GM19351 (cell line): ENCODE measurements around the gene GIMAP5.

ENCODE experiments used
- ATAC-seq: cut with Tn5 transposase; IDR thresholded peaks from one replicate; pipeline ENCODE4 v1.9.1; 2021; ENCODE audit warnings: mild to moderate bottlenecking, moderate library complexity; ENCODE audit not compliant: unreplicated experiment

Gene GIMAP5

DNA sequence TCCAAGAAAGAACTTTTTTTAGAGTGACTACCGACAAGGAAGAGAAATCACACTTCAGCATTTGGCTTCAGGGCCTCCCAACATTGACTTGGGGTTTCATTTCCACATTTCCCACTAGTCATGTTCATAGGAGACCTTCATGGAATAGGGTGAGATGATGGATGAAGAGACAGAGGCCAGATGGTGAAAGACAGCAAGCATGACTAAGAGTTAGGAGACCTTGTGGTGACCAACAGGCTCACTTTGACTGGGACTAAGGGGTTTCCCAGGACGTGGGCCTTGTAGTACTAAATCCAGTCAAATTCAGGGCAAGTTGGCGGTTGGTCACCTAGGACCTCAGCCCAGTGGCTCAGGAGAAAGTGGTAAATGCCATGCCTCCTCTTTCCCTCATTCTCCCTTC is 3.0 kb upstream of the GIMAP5 start:
- no peak for ATAC-seq

DNA sequence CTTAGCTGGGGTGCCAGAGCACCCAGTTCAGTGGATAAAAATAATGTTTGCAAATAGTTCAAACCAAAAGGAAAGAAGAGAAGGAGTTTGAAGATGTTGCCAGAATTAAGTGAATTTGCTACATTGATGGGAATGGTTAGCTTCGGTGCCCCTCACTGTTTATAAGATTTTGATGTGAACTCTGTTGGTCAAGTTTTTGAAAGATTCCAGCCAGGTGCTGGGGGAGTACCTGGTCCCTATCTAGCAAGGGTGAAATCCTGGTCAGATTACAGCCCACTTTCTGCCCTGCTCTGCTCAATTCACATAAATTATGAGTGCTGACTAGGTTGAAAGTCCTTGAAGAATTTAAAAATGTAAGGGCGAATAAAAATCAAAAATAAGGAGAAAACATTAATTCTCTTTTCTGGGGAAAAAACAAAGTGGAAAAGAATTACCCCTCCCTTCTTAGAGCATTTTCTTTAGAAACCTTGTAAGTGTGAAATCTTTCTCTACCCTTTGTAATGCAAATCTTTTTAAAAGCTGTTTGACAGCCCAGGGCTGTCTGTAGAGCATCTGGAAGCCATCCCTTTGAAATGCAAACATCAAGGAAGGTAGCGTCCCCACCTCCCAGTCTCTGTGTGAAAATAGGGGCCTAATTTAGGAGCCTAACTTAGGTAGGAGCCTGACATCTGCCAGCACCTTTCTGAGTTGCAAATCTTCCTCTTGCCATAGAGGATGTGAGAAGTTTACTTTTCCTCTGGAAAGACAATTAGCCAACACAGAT is 1.4 kb upstream of the GIMAP5 start:
- ATAC-seq = no peak

DNA sequence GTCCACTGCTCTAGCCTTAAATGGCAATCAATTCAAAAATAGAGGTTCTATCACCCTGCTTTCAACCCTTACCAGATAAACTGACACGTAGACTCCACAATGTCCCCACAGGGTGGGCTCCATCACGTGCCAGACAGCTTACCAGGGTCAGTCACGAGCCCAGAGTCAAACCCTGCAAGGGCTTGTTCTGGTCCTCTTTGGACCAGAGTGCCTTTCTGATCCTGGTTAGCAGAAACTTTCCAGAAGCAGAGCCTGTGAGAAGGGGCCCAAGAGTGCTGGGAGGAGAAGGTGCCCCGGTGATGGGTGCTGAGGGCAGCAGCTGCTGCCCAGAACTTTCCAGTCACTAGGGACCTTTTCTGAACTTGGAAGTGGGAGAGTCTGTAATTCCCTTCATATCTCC is 354 bp upstream of the GIMAP5 start:
- peak; percentile 3 for ATAC-seq

DNA sequence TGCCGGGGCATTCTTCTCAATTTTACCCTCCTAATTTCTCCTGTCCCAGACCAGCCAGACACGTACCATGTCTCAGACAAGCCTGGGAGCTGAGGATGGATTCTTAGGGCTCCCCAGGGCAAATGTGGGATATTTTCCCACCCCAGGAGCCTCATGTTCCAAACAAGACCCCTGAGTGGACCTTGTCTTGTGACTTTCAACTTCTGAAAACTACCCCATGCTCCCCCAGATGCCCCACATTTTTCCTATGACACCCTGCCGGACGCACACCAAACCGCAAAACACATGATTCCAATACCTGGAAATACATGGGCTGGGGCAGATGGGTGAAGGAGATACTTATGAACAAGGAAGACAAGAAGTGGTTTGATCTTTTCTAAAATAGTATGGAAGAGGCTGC is 874 bp downstream of the GIMAP5 start:
- no peak for ATAC-seq

DNA sequence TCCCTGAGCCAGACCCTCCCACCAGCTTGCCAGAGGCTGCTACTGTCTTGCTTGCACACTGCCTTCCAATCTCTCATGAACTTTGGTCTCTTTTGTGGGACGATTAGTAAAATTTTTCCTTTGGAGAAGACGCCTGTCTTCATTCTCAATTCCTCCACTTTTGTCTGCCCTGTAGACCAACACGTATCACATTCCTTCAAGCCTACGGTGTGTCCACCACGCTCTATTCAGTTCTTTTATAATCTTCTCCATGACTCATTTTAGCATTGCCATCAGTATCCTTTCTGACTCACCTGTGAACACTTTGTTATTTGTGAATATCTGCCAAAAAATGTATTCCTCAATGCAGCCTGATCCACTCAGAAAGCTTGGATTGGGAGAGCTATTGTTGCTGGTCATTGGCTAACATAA is 1.4 kb downstream of the GIMAP5 start:
- ATAC-seq = no peak

DNA sequence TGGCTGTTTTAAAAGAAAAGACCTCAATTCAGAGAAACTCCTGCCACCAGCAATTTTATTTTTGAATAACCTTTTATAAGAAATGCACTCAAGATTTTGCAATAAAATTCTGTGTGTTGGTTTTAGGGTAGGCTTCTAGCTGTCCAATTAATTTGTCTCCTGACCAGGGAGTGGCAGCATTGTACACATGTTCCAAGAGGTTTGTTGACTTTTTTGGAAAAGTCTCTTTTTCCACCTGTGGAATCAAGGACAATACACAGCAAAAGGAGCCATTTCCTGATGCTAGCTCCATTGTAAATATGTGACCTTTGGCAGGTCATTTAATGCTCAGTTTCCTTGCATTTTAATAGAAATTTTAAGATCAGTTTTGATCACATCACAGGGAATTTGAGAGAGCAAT is 1.8 kb downstream of the GIMAP5 start:
- ATAC-seq = no peak

DNA sequence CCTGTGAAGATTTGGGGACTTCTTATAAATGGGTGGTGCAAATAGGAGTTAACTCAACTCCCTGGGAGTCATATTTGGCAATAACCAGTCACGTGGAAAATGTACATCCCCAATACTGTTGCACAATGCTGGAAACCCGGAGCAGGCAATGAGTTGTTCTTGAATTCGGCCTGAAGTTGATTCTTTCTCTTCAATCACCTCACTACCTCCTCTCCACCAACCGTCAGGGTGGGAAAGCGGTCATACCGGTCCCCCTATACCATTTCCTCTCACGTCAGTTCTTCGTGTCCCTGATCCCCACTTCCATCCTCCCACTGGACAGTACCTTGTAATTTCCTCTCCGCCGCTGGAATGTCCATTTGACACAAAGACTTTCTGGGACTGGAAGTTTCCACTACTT is 2.8 kb downstream of the GIMAP5 start:
- no peak for ATAC-seq

DNA sequence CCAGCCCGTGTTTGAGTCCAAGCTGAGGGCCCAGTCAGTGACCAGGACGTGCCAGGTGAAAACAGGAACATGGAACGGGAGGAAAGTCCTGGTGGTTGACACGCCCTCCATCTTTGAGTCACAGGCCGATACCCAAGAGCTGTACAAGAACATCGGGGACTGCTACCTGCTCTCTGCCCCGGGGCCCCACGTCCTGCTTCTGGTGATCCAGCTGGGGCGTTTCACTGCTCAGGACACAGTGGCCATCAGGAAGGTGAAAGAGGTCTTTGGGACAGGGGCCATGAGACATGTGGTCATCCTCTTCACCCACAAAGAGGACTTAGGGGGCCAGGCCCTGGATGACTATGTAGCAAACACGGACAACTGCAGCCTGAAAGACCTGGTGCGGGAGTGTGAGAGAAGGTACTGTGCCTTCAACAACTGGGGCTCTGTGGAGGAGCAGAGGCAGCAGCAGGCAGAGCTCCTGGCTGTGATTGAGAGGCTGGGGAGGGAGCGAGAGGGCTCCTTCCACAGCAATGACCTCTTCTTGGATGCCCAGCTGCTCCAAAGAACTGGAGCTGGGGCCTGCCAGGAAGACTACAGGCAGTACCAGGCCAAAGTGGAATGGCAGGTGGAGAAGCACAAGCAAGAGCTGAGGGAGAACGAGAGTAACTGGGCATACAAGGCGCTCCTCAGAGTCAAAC is 5.2 kb downstream of the GIMAP5 start:
- no peak for ATAC-seq

DNA sequence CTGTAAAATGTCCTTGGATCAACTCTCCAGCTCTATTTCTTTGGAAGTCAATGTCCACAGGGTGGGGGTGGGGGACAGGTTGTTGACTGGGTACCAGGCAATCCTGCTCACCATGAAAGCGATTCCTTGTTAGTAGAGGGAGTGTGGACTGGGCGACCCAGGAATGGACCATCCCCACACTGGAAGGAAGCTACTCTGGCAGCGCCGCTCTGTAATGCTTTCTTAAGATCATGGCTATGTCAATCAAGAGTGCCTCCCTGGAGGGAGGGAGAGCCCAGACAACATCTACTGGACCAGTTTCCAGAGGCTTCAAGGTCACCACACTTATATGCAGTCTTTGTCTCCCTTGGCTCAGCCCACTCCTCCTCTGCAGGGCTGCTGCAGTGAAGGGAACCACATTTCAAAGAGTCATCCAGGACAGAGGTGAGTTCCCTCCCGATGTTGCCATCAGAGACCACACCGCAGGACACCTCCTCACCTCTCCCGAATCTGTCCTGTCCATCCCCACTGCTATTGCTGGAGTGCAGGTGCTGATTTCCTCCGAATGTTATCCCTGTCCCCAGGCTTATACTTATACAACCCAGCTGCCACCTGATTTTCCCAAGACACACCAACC is 6.9 kb downstream of the GIMAP5 start:
- no peak for ATAC-seq

DNA sequence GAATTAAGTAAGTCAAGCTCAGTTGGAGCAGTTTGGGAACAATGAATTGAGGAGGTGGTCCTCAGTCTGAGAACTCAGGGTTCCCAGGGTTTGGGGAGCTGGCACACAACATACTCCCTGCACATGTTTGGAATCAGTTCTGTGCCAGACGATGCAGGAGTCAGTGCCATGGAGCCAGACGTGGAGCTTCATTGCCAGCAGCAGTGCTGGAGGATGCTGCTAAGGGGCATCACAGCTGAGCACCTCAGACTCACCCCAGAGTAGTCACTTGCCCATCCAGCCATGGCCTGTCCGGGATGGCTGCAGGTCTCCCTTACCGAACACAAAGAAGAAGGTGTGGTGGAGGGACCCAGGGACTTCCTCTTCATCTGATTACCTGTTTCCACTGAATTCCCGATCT is 7.9 kb downstream of the GIMAP5 start:
- no peak for ATAC-seq

DNA sequence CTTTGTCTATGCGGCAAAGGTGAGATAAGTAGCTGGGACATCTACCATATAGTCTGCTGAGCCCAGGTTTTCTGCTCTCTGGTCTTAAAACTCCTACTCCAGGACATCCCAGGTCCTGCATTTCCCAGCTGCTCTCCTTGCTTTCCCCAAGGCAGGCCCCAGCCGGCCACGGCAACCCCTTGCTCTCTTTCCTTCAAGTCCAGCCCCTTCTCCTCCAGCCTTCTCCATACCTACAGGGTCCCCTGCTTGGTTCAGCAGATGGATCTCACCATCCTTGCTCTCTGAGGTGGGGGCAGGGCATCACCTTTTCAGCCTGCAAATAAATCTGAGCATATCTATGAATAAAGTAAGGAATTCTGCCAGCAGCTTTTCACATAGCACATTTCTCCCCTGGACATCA is 8.7 kb downstream of the GIMAP5 start:
- ATAC-seq = no peak

DNA sequence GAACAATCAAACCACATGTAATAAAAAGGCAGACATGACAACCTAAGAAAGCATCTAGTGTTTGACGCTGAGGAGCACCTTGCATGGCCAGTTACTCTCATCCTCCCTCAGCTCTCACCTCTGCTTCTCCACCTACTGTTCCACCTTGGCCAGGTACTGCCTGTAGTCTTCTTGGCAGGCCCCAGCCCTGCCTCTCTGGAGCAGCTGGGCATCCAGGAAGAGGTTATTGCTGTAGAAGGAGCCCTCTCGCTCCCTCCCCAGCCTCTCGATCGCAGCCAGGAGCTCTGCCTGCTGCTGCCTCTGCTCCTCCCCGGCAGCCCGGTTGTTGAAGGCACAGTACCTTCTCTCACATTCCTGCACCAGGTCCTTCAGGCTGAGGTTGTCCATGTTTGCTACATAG is 9.7 kb downstream of the GIMAP5 start:
- ATAC-seq = no peak

DNA sequence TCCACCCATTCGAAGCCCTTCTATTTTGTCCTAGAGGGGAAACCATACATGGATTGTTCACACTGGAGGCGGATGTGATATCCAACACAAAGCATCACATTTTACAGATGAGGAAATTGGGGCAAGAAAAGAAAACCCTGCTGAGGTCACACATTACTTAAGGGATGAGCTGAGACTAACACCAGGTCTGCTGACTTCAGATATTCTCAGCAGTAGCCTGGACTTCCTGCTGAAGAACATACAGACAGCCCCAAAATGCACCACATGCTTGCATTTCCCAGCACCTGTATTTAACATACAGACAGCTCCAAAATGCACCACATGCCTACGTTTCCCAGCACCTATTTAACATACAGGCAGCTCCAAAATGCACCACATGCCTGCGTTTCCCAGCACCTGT is 11.2 kb downstream of the GIMAP5 start:
- ATAC-seq = no peak

DNA sequence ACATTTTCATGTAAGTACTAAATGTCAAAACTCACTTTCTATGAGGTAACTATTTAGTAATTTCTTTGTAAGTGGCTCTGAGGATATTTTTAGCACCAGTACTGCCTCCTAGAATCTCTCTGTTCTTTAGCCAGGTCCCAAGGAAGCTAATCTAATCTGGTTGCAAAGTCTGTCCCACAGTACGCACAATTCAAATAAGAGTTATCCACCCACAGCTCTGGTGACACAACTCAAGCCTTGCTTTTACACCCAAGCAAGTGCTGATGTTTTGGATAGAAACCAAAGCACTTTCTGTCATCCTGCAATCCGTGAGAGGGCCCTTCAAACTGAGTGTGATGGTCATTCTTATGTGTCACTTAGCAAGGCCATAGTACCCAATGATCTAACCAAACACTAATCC is 14.5 kb downstream of the GIMAP5 start:
- ATAC-seq = no peak

DNA sequence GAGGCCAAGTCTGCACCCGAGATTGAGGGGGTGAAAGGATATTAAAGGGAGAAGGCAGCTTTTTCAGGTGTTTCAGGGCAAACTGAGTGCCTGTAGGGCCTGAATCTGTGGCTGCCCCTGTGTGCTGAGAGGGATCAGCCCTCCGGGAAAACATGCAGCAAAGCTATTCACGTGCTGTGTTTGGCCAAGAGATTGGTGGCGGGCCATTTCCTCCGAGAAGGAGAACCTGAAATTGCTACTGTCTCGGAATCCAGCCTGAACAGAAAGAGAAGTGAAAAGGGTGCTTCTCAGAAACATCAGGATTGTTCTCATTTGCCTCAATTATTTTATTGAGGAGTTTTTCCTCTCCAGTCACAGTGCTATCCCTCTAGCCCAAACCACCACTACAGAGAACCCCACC is 16.0 kb downstream of the GIMAP5 start:
- ATAC-seq = no peak

DNA sequence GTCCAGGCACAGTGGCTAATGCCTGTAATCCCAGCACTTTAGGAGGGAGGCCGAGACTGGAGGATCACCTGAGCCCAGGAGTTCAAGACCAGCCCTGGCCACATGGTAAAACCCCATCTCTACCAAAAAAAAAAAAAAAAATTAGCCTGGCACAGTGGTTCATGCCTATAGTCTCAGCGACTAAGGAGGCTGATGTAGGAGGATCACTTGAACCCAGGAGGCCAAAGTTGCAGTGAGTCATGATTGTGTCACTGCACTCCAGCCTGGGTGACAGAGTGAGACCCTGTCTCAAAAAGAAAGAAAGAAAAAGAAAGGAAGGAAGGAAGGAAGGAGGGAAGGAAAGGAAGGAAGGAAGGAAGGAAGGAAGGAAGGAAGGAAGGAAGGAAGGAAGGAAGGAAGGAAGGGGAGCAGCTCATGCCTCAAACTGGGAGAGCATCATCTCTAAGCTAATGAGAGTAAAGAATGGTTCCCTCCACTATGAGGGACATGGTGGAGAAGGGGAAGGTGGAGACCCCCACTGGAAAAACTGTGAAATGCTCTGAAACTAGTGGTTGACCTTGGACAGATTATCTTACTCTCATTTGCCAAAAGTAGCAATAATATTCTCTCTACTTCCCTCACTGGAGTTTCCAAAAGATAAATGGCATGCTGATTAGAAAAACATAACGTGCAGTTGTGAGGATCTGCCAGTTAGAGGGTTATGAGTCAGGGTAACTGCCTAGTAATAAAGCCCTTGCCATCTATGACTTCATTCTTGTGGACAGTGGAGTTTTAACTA is 16.8 kb downstream of the GIMAP5 start:
- ATAC-seq = no peak

DNA sequence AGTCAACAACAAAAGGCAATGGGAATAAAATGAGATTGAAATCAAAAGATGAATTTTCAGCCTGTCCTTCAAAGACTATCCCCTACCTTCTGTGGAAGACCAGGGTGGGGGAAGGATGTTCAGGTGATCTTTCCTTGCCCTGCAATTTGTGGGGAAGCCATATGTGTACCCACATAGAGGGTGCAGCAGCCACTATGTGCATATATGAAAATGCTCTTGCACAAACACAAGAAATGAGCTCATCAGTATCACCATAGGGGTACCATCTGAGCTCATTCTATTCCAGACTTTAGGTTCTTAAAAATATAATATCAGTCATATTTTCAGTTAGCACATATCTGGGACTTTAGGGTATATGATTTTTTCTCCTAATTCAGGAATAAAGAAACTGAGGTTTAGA is 17.7 kb downstream of the GIMAP5 start:
- ATAC-seq = no peak

DNA sequence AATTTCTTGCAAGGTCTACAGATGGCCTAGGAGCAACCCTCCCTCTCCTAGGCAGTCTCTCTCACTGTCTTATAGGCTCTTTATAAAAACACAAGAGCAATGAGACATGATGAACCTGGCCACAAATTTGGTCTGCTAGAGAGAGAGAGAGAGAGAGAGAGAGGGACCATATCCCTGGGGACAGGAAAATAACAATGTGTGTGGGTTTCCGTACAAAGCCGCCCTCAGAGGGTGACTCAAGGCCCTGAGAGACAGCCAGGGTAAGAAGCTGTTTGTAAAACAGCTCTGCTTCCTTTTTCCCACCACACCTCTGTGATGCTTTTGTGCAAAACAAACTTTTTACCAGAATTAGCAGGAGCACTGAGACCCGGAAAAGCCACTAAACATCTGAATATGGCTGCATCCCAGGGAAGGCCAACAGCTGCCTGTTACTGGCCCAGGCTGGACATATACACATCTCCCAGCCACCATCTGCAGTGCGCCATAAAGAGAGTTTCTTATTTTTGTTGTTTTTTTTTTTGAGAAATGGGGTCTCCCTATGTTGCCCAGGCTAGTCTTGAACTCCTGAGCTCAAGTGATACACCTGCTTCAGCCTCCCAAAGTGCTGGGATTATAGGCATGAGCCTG is 18.4 kb downstream of the GIMAP5 start:
- ATAC-seq = no peak

DNA sequence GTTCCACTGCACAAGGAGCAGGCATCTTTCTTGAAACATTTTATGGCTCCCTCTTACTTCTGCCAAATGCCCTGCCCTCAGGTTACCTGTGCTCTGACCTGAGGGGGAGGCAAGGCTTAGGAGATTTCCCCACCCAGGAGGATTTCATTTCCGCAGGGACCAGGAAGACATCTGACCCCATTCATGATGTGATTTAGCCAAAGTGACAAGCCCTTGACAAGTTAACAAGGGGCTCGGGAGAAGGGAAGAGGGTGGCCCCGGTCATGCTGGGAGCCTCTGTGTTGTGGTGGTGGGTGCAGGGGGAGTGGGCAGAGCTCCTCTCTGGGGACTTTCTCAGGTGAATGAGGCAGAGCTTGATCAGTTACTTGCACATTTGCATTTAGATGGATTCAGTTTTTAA is 18.9 kb downstream of the GIMAP5 start:
- no peak for ATAC-seq

DNA sequence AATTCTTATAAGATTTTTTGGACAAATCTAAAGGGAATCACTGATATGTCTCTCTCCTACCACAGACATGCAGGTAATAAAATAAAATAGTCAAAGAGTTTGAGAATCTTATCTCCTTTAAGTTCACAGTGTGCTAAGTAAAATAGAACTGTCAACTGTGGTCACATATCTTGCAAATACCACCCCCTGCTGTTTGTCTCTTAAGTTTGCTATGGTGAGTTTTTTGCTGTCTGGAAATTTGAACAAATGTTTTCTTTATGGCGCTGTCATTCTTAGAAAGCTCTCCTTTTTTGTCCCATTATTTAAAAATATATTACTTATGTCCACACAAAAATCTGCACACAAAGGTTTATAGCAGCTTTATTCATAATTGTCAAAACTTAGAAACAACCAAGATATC is 19.6 kb downstream of the GIMAP5 start:
- no peak for ATAC-seq

DNA sequence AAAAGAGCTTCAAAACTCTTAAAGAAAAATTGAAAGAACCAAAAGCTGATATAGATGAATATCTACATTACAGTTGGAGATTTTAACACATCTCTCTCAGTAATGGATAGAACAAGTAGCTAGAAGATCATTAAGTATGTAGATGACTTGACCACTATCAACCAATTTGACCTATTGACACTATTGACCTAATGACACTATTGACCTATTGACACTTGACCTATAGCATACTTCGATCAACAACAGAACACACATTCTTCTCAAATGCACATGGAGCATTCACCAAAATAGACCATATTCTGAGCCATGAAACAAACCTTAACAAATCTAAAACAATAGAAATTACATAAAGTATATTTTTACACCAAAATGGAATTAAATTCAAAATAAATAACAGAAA is 22.3 kb downstream of the GIMAP5 start:
- ATAC-seq = no peak
